KMS-11 (cell line): ENCODE results near the gene SLC37A1.

Experiments
- H2AFZ ChIP-seq: fragments of 200-600 bp; sonication (generic); 2 replicates; pipeline ENCODE4 v1.6.1; 2016; ENCODE audit warnings: antibody characterized with exemption, mixed run types, low read depth
- H3K27ac ChIP-seq: fragments of 200-600 bp; sonication (generic); 2 replicates; pipeline ENCODE4 v1.6.1; 2016; ENCODE audit warnings: mild to moderate bottlenecking, mixed run types
- H3K27me3 ChIP-seq: fragments of 200-600 bp; sonication (generic); 2 replicates; pipeline ENCODE4 v1.6.1; 2017; ENCODE audit warnings: mild to moderate bottlenecking, low read depth, mixed run types, moderate library complexity; ENCODE audit not compliant: insufficient read depth
- H3K36me3 ChIP-seq: fragments of 200-600 bp; sonication (generic); 2 replicates; pipeline ENCODE4 v1.6.1; 2017; ENCODE audit warnings: mild to moderate bottlenecking, mixed run types; ENCODE audit not compliant: insufficient read depth
- H3K4me1 ChIP-seq: fragments of 200-600 bp; sonication (generic); 2 replicates; pipeline ENCODE4 v1.6.1; 2016; ENCODE audit warnings: mild to moderate bottlenecking, low read depth, mixed run types; ENCODE audit not compliant: poor library complexity, severe bottlenecking
- H3K4me2 ChIP-seq: fragments of 200-600 bp; sonication (generic); 2 replicates; pipeline ENCODE4 v1.7.0; 2016; ENCODE audit warnings: mild to moderate bottlenecking, mixed run types
- H3K4me3 ChIP-seq: fragments of 200-600 bp; sonication (generic); IDR thresholded peaks from 2 replicates; pipeline ENCODE4 v1.6.1; 2017; ENCODE audit warnings: low read depth, low read length, mixed read lengths; ENCODE audit not compliant: insufficient read depth
- H3K79me2 ChIP-seq: fragments of 200-600 bp; sonication (generic); 2 replicates; pipeline ENCODE4 v1.6.1; 2016; ENCODE audit warnings: low read depth, mixed run types; ENCODE audit not compliant: insufficient read depth
- H3K9ac ChIP-seq: fragments of 200-600 bp; sonication (generic); 2 replicates; pipeline ENCODE4 v1.6.1; 2016; ENCODE audit warnings: mild to moderate bottlenecking, mixed run types
- H4K20me1 ChIP-seq: fragments of 200-600 bp; sonication (generic); 2 replicates; pipeline ENCODE4 v1.6.1; 2016; ENCODE audit warnings: mild to moderate bottlenecking, mixed run types; ENCODE audit not compliant: insufficient read depth
- CTCF ChIP-seq: fragments of 200-600 bp; sonication (generic); conservative IDR thresholded peaks from 2 replicates; pipeline ENCODE4 v1.6.1; 2017; ENCODE audit warnings: low read depth, mild to moderate bottlenecking, antibody characterized with exemption, low read length, moderate library complexity, mixed read lengths

The SLC37A1 gene

GRCh38 chr21:42498012-42498411, 15.6 kb upstream of the SLC37A1 start:
- no peak for TF ChIP-seq CTCF
- H3K36me3 ChIP-seq = no peaks in the 10 kb centered on the region

GRCh38 chr21:42499444-42500112, 14.1 kb upstream of the SLC37A1 start:
- no peak overlapping the region for H3K9ac ChIP-seq
- no peak overlapping the region for H2AFZ ChIP-seq
- H3K27me3 ChIP-seq = no peaks in the 10 kb centered on the region
- H3K4me2 ChIP-seq = no peak overlapping the region
- H3K36me3 ChIP-seq = no peaks in the 10 kb centered on the region
- no peak overlapping the region for H3K27ac ChIP-seq
- no peaks in the 10 kb centered on the region for H3K79me2 ChIP-seq
- H3K4me3 ChIP-seq = no peak overlapping the region
- TF ChIP-seq CTCF = no peak
- H3K4me1 ChIP-seq = peaks cover 17% of the 10 kb centered on the region
- H4K20me1 ChIP-seq = no peaks in the 10 kb centered on the region

More at GRCh38 chr21:42498012-42498411, 15.6 kb upstream of the SLC37A1 start:
- H3K27me3 ChIP-seq = no peaks in the 10 kb centered on the region; the same call in 1 of the 2 replicates
- no peak overlapping the region for H3K9ac ChIP-seq
- H4K20me1 ChIP-seq = no peaks in the 10 kb centered on the region
- no peak overlapping the region for H3K4me2 ChIP-seq
- H3K27ac ChIP-seq = no peak overlapping the region
- peaks cover 13% of the 10 kb centered on the region for H3K4me1 ChIP-seq
- no peak overlapping the region for H2AFZ ChIP-seq
- no peaks in the 10 kb centered on the region for H3K79me2 ChIP-seq
- H3K4me3 ChIP-seq = no peak overlapping the region

GRCh38 chr21:42500225-42500624, 13.4 kb upstream of the SLC37A1 start:
- H3K9ac ChIP-seq = no peak overlapping the region
- H4K20me1 ChIP-seq = no peaks in the 10 kb centered on the region
- H3K79me2 ChIP-seq = no peaks in the 10 kb centered on the region
- no peak for TF ChIP-seq CTCF
- H3K36me3 ChIP-seq = no peaks in the 10 kb centered on the region
- H2AFZ ChIP-seq = no peak overlapping the region
- no peak overlapping the region for H3K27ac ChIP-seq
- peaks cover 13% of the 10 kb centered on the region for H3K4me1 ChIP-seq
- no peak overlapping the region for H3K4me3 ChIP-seq
- H3K4me2 ChIP-seq = no peak overlapping the region
- no peaks in the 10 kb centered on the region for H3K27me3 ChIP-seq

- Histone ChIP-seq H3K36me3 (no peaks in the 10 kb centered on the region), H3K9ac (no peak overlapping the region), H3K4me1 (peaks cover 9% of the 10 kb centered on the region), H2AFZ (no peak overlapping the region), H3K4me3 (no peak overlapping the region), H4K20me1 (no peaks in the 10 kb centered on the region), H3K27ac (no peak overlapping the region), H3K27me3 (no peaks in the 10 kb centered on the region), H3K4me2 (no peak overlapping the region), H3K79me2 (no peaks in the 10 kb centered on the region)
- TF ChIP-seq CTCF = no peak
Observed at GRCh38 chr21:42500736-42501135, 12.9 kb upstream of the SLC37A1 start.
